Measurements from ENCODE around the gene PALD1.

Gene PALD1

DNA sequence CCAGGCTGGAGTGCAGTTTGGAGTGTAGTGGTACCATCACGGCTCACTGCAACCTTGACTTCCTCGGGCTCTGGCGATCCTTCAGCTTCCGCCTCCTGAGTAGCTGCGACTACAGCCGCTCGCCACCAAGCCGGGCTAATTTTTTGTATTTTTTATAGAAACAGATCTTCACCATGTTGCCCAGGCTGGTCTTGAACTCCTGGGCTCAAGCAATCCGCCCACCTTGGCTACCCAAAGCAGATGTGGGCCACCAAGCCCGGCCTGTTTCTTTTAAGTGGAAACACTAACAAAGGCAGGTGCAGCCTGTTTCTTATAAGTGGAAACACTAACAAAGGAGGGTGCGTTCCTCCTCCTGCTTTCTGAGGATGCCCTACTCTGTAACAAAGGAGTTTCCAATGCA is 105.8 kb downstream of the PALD1 start:
- in situ Hi-C loops (cut with MboI; ENCODE audit: low sequenced_read_pairs, unreplicated experiment): no loop called here

DNA sequence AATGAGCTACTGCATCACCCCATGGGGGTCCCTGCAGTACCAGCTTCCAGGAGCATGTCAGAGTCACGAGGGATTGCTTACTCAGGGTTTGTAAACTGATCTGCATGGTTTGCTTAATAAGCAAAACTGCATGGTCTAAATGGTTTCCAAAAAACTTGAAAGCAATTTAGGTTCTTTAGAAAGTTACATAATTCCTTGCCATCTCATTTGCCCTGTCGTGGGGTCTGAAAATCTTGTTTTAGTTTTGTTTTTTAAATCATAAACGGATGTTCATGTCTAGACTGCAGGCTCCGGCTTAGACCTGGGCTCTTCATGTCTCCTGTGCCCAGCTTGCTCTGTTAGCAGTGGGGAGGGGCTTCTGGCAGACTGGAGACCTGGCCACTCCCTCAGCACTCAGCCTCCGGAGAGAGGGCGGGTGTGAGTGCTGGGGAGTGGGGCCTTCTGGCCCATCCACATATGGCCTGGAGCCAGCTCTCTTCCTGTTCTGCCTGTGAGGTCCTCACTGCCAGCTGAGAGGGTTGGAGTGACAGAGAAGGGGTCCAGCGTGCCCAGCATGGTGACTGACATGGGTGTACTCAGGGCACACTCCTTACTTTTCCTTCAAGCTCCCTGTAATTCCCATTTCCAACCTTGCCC is 106.5 kb downstream of the PALD1 start:
- in situ Hi-C loops (cut with MboI; ENCODE audit: low sequenced_read_pairs, unreplicated experiment): no loop called here
- TF ChIP-seq, protein P1, sequence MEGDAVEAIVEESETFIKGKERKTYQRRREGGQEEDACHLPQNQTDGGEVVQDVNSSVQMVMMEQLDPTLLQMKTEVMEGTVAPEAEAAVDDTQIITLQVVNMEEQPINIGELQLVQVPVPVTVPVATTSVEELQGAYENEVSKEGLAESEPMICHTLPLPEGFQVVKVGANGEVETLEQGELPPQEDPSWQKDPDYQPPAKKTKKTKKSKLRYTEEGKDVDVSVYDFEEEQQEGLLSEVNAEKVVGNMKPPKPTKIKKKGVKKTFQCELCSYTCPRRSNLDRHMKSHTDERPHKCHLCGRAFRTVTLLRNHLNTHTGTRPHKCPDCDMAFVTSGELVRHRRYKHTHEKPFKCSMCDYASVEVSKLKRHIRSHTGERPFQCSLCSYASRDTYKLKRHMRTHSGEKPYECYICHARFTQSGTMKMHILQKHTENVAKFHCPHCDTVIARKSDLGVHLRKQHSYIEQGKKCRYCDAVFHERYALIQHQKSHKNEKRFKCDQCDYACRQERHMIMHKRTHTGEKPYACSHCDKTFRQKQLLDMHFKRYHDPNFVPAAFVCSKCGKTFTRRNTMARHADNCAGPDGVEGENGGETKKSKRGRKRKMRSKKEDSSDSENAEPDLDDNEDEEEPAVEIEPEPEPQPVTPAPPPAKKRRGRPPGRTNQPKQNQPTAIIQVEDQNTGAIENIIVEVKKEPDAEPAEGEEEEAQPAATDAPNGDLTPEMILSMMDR (IDR thresholded peaks at IDR 0.05; ENCODE audit: borderline replicate concordance, control extremely low read depth, extremely low read depth, insufficient read depth, missing control alignments): no peak
- no peak for DNase-seq (ENCODE audit: low spot score)

More for the DNA sequence above, 105.8 kb downstream of the PALD1 start:
- TF ChIP-seq, protein P1 (IDR thresholded peaks at IDR 0.05; ENCODE audit: borderline replicate concordance, control extremely low read depth, extremely low read depth, insufficient read depth, missing control alignments): no peak
- no peak for DNase-seq (ENCODE audit: low spot score)

DNA sequence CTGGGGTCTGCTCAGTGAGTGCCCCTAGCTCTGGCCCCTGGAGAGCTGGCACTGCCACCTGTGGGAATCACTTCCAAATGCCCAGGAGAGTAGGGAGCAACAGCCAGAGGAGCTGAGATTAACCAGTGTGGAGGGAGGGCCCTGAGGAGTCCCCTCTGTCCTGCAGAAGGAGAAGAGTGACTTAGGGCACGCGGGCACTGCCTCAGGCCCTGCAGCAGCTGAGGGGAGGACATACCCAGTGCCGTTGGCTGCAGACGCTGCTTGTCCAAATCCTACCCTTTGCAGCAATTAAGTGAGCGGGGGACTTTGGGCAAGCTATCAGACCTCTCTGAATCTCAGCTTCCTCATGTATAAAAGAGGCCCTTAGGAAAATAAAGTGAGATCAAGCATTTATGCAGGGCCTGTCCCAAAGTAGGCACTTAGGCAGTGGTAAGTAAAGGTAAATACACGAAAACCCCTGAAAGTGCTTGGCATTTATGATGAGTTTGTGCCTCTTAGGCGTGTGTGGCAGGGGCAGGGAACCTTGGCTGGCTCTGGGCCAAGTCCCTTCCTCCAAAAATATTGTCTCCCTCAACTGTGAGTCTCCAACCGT is 107.1 kb downstream of the PALD1 start:
- no peak for DNase-seq (ENCODE audit: low spot score)
- in situ Hi-C loops (cut with MboI; ENCODE audit: low sequenced_read_pairs, unreplicated experiment): no loop called here
- TF ChIP-seq, protein P1 (IDR thresholded peaks at IDR 0.05; ENCODE audit: borderline replicate concordance, control extremely low read depth, extremely low read depth, insufficient read depth, missing control alignments): no peak

DNA sequence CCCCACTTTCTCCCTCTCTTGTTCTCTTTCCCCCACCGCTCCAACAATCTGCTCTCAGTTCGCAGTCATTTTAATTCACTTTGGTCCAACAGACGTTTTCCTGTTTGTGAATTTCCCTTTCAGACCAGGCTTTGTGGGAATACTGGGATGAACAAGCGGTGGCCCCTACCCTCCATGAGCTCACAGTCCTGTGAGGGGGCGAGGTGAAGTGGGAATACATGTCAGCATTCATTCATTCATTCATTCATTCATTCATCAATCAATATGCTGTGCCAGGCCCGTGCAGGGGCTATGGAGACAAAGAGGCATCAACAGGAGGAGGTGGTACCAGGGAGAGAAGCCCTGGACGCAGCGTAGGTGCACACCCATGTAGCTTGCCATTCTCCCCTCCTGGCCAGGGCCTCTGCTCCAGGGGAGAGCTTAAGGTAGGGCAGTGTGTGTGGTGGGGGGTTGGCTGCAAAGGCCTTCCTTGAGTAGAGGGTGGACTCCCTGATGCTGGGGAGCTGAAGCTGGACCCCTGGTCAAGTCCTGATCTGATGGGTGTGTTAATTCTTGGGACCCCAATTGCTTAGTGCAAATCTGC is 107.9 kb downstream of the PALD1 start:
- TF ChIP-seq, protein P1 (IDR thresholded peaks at IDR 0.05; ENCODE audit: borderline replicate concordance, control extremely low read depth, extremely low read depth, insufficient read depth, missing control alignments): no peak
- no peak for DNase-seq (ENCODE audit: low spot score)
- in situ Hi-C loops (cut with MboI; ENCODE audit: low sequenced_read_pairs, unreplicated experiment): no loop called here

DNA sequence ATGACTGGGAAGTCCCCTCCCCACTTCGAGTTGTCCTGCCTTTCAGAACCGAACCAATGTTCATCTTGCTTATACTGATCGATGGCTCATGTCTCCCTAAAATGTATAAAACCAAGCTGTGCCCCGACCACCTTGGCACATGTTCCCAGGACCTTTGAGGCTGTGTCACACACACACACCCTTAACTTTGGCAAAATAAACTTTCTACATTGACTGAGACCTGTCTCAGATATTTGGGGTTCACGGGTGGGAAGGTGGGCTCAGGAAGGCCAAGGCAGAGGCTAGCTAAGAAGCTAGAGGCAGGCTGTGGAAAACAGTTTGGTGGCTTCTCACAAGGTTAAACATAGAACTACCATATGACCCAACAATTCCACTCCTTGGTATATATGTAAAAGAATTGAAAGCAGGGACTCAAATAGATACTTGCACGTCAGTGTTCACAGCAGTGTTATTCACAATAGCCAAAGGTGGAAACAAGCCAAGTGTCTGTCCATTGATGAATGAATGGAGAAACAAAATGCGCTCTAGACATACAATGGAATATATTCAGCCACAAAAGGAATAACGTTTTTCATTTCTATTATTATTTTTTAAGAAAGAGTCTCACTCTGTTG is 108.6 kb downstream of the PALD1 start:
- TF ChIP-seq, protein P1 (IDR thresholded peaks at IDR 0.05; ENCODE audit: borderline replicate concordance, control extremely low read depth, extremely low read depth, insufficient read depth, missing control alignments): no peak
- no peak for DNase-seq (ENCODE audit: low spot score)
- in situ Hi-C loops (cut with MboI; ENCODE audit: low sequenced_read_pairs, unreplicated experiment): no loop called here

DNA sequence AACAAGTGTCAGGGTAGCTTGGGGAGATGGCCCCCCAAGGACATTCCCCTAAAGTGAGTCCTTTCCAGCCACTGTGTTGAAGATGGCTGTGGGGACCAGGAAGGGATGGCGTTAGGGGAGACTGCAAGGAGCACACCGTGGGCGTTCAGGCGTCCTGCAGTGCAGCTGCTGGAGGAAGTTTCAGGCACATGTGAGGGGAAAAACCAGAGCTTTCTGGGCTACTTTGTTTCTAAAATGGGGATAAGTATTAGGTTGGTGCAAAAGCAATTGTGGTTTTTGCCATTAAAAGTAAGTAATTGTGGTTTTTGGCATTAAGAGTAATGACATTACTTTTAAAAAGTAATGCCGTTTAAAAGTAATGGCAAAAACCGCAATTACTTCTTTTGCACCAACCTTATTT is 109.7 kb downstream of the PALD1 start:
- DNase-seq (ENCODE audit: low spot score): no peak
- TF ChIP-seq, protein P1 (IDR thresholded peaks at IDR 0.05; ENCODE audit: borderline replicate concordance, control extremely low read depth, extremely low read depth, insufficient read depth, missing control alignments): no peak
- in situ Hi-C loops (cut with MboI; ENCODE audit: low sequenced_read_pairs, unreplicated experiment): no loop called here
